Fibroblast of the aortic adventitia (primary cell): ENCODE results near the gene SPATA21. TPM values are rescaled to one million over a fixed set of nuclear protein-coding genes. Genes with fewer than 3 reads are reported as not detected.
A peak's percentile ranks its signal among the peaks of the same experiment; 100 is the strongest.

Experiments used
- DNase-seq: peaks from one replicate; pipeline ENCODE4 v3.0.0-alpha.2; 2010; ENCODE audit warnings: low read depth
- H3K4me3 ChIP-seq: 2 replicates; pipeline ENCODE4 v1.5.1; 2011; ENCODE audit warnings: low read depth, mild to moderate bottlenecking, control low read depth, low read length, moderate library complexity
- CTCF ChIP-seq: IDR thresholded peaks from 2 replicates; pipeline ENCODE4 v1.5.1; 2011; ENCODE audit warnings: mild to moderate bottlenecking, low read length, control low read depth, inconsistent platforms; ENCODE audit not compliant: insufficient read depth
- total RNA-seq: library from RNA; depleted of rRNA; stranded (reverse); fragments of >200 nt; gene quantifications from 2 replicates; pipeline ENCODE4 v1.2.3, GENCODE V29; 2012; ENCODE audit warnings: low replicate concordance

SPATA21 gene
- total RNA-seq, 1 donor, result not detected

- peak overlapping the region; percentile 45 for H3K4me3 ChIP-seq
- TF ChIP-seq CTCF, result no peak
- DNase-seq, result peak; percentile 50
These were observed 87.3 kb downstream of the SPATA21 start for GRCh38 chr1:16349847-16350406.

Other genes starting within 250 kb of the SPATA21 start
- gene ARHGEF19, start 224.8 kb downstream of the SPATA21 start, total RNA-seq, result 2.8 and 12.1 TPM in 2 replicates
- gene CPLANE2, start 200.2 kb downstream of the SPATA21 start, total RNA-seq, result 6.7 and 7.5 TPM in 2 replicates
- 16.5 and 18.6 TPM in 2 replicates for gene FBXO42, start 84.9 kb downstream of the SPATA21 start, total RNA-seq
- 67.1 and 97.9 TPM in 2 replicates for gene SZRD1, start 70.2 kb downstream of the SPATA21 start, total RNA-seq
- 71.5 and 73.9 TPM in 2 replicates for gene NECAP2, start 3.3 kb upstream of the SPATA21 start, total RNA-seq
- gene RNU1-1, start 76.9 kb upstream of the SPATA21 start, total RNA-seq, result under 0.01 and 2,882 TPM in 2 replicates
- gene NBPF1, start 176.1 kb upstream of the SPATA21 start, total RNA-seq, result 36.7 and 63.1 TPM in 2 replicates
- under 0.01 and 2,882 TPM in 2 replicates for gene RNU1-3, start 229.5 kb upstream of the SPATA21 start, total RNA-seq